ENCODE results near the gene DGKQ.
A peak's percentile ranks its signal among the peaks of the same experiment; 100 is the strongest.

Gene DGKQ

DNA sequence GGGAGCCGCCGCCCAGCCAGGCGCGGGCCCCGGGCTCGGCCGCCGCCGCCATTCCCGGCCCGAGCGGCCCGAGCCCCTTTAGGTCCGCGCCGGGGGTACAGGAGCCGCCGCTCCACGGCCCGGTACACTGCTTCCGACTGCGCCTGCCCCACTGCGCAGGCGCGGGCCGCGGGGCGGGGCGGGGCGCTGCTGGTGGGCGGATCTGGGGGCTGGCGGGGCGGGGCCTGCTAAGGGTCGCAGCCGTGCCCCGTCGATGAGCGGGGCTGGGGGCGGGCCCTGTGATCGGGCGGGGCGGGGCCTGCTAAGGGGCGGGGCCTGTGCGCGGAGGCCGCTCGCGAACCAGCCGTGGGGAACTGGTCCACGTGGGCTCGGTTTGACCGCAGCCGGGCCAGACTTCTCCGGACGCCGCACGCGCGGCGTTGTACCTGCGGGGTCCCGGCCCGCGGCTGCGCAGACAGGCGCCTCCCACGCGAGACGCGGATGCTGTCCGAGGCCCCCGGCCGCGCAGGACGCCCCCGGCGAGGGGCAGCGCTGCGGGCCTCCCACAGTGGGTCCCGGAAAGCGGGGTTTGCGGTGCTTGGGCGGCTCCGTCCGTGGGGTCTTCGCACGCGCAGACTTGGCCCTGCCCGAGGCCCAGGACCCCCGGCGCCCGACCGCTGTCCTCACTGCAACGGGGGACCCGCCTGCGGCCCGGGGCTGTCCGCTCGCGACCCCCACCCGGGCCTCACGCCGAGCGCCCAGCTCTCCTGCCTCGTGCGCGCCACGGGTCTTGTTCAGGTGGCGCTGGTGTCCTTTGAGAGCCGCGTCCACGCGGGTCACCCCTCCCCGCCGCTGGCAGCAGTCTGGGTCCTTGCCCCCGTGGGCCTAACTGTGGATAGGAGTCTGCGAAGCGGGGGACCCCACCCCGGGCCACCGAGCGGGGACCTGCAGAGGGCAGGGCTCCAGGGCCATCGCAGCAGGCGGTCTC, at the start of gene DGKQ:
TSS of gene DGKQ (minus strand) at position 139 of the 967 bp plus-strand sequence. CDS start at position 52, 87 bp downstream.
- peak in 1 of 2 experiments; percentile 47 for DNase-seq

GRCh38 chr4:1022739-1023066, 49.3 kb upstream of the DGKQ start:
- DNase-seq, result no peak

DNA sequence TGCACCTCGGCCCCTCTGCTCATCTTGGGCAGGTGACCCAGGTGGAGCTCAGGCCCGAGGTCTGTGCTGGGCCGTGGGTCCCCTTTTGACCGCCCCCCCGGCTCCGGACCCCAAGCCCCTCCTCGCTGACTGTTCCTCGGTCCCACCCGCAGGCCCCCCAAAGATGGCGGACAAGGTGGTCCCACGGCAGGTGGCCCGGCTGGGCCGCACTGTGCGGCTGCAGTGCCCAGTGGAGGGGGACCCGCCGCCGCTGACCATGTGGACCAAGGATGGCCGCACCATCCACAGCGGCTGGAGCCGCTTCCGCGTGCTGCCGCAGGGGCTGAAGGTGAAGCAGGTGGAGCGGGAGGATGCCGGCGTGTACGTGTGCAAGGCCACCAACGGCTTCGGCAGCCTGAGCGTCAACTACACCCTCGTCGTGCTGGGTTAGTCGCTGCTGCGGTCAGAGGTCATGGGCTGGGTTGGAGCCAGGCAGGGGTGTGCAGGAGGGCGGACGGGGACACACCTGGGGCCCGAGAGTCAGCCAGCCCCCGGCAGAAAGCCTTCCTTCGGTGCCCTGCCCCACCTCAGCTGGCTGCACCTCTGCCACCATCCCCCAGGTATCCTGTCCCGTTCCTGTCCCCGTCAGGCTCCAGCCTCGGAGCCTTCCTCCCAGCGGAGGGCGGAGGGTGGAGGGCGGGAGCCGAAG, 48.8 kb upstream of the DGKQ start:
- no peak for DNase-seq

- DNase-seq, result no peak
Measured at GRCh38 chr4:1021386-1022050, 48.1 kb upstream of the DGKQ start.

DNA sequence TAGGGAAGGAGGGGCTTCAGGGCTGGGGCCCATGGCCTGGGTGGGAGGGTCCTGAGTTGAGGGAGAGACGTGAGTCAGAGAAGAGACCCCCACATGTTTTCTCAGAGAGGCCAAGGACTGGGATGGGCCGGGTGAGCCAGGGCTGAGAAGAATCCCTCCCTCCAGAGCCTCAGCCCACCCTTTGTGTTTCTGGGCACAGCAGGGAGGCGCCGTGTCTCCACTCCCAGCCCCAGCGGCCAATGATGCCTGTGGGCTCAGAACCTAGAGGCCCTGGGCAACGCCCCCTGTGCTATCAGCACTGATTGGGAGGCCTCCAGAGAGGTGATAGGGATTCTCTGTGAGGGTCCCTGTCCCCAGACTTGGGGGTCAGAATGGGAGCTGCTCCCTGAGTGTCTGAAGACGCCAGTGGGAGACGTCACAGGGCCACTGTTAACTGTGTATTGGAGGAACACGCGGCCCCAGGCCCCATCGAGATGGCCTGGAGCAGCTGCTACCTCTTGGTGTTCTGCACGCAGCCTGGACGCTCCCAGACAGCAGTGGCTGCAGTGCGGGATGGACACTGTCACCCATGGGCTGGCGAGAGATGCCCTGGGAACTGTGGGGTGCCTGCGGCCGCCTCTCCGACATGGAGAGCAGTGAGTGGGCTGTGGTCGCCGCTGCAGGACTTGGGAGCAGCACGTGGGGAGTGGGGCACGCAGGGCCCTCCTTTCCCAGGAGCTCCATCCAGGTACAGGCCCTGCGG, 46.5 kb upstream of the DGKQ start:
- no peak for DNase-seq

DNA sequence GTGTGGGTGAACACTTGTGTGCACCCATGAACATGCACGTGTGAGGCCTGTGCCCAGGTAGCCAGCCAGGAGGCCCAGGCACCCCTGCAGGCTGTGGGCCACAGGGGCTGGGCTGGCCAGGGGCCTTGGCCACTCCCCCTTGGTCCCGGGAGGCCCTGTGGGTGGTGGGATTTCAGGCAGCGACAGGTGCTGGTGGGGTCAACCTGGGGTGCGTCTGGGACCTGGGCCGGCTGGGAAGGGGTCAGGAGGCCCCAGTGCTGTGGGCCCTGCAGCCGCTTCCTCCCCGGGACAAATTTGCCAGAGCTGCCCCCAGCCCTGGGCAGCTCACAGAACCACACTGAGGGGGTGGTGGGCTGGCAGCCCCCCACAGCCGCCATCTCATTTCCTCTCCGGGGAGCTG, 46.0 kb upstream of the DGKQ start:
- DNase-seq, result no peak

- no peak for DNase-seq
Measured at GRCh38 chr4:1018147-1019020, 45.0 kb upstream of the DGKQ start.

DNA sequence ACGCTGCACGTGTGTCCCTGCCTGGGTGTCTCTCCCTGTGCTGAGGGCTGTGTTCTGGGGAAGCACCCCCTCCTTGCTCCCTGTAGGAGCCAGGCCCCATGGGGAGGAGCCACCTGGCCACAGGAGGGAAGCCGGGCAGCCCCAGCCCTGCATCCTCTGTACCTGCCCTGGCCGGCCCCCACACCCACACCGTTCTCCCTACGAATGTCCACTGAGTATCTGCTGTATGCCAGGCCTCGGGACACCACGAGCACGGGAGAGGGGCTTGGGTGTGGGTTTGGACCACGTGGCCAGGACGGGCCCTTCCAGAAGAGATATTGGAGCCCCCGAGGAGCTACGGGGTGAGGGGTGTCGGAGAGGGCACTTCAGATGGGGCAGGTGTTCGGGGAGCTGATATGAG, 44.3 kb upstream of the DGKQ start:
- DNase-seq, result no peak

DNA sequence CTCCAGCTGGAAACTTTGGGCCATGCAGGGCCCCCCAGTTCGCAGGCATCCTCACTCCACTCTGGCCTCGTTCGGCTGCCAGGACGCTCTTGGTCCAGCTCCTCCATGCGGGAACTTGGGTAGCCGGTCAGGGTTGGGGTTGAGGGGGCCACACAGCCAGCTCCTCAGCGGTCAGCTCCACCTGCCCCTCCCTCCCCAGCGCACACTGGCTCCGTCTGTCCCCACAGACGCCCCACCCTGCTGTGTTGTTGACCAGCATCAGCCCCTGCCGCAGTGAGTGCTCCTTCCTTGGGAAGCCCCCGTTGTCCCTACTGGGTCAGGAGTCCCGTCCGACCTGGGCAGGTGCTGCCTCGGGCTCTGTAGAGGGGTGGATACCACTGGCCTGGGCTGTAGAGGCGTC, 43.8 kb upstream of the DGKQ start:
- DNase-seq, result no peak

DNA sequence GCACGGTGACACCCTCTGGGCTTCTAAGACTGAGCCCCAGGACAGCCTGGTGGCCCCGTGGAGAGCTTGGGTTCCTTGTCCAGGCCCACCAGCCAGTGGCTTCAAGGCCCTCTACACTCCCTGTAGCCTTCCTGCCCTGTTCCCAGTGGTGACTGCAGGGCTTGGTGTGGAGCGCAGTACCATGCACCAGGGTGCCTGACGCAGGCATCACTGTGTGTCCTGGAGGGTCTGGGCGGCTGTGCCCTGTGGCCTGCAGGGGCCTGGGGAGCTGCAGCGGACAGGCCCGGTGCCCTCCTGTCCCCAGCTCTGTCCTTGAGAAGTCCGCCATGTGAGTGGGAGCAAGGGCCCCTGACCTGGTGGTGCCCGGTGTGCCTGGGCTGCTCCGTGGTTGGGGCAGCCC, 42.4 kb upstream of the DGKQ start:
- no peak for DNase-seq

DNA sequence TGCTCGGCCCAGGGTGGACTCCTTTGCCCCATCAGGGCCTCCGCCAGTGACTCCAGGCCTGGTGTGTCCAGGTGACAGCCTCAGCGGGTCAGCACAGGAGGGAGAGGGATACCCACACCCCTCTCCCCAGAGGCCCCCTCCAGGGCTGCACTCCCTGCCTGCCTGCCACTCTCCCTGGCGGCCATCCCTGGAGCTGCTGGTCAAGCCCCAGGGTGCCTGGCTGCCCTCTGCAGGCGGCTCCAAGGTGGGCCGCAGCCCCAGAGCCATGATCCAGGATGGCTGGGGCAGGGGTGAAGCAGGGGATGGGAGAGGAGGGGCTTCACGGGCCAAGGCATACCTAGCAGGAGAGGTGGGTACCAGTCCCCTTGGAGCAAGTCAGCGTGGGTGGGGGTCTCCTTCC, 41.8 kb upstream of the DGKQ start:
- DNase-seq, result no peak

GRCh38 chr4:1014291-1015167, 41.2 kb upstream of the DGKQ start:
- DNase-seq, result no peak

DNA sequence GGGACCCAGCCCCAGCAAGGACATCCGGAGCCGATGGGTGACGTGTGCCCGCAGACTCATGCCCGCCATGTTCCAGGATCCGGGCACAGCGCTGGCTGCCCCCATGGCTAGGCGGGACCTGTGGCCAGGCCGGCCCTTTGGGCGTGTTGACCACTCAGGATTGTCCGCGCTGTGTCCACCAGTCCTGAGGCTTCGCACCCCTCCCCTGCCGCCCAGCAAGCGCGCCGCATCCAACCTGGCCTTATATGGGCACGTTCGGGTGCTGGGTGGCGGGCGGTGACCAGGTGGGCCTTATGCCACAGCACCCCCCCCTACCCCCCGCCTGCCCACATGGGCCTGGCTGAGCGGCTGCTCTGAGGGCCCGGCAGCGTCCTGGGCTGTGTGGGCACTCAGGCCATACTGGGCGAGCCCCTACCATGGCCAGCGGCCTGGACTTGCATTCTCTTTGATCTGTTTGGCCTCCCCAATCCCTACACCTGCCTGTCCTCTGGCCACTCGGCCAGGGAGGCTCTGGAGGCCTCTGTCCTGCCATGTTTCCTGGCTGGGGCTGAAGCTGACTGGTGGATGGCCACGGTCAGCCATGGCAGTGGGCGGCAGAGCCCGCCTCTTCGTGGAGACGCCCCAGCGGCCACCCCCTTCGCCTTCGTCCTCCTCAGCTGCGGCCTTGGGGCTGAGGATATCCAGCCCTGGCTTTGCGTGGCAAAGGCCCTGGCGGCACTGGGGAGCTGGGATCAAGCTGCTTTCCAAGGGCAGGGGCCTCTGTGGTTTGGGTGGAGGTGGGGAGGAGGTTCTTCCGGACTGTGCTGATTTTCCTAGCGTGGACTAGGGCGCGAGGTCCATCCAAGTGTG, 40.1 kb upstream of the DGKQ start:
- no peak for DNase-seq

DNA sequence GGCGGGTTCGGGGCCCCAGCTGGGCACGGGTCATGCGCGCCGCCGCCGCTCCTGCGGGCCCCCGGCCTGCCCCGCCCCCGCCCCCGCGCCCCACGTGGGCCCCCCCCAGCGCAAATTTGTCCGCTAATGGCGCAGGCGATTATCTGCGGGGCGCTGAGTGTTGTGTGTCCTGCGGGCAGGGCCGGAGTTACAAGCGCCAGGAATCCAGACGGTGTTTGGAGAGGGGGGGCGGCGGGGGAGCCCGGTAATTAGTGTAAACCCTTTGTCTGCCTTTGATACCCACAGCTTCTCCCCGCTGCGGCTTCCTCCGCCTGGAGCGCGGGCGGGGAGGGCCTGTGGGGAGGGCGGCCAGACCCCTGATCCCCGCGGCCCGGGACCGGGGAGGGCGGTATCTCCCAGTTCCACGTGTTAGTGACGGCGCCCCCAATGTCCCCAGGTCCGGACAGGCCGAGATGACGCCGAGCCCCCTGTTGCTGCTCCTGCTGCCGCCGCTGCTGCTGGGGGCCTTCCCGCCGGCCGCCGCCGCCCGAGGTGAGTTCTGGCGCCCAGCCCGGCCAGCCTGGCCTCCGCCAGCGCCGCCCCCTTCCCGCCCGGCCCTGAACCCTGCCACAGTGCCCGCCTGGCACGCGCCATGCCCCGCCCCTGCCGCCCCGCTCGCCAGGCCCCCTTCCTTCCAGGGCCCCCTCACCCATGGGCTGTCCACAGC, 38.8 kb upstream of the DGKQ start:
- no peak for DNase-seq

DNA sequence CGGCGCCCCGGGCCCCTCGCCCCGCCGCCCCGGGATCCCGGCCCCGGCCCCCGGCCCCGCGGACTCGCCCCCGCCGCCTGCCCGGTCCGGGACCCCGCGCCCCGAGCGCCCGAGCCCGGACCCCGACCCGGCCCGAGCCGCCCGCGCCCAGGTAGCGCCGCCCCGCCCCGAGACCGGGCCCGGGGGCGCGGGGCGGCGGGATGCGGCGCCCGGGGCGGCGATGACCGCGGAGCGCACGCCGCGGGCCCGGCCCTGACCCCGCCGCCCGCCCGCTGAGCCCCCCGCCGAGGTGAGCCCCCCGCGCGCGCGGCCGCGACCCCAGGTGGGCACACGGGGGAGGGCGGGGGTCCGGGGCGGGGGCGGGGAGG, 38.3 kb upstream of the DGKQ start:
- no peak for DNase-seq

GRCh38 chr4:1011022-1011665, 37.8 kb upstream of the DGKQ start, which contains the start of gene FGFRL1:
FGFRL1 (plus strand) TSS chr4:1011626; CDS start chr4:1012486, 860 bp downstream.
- DNase-seq, result no peak

DNA sequence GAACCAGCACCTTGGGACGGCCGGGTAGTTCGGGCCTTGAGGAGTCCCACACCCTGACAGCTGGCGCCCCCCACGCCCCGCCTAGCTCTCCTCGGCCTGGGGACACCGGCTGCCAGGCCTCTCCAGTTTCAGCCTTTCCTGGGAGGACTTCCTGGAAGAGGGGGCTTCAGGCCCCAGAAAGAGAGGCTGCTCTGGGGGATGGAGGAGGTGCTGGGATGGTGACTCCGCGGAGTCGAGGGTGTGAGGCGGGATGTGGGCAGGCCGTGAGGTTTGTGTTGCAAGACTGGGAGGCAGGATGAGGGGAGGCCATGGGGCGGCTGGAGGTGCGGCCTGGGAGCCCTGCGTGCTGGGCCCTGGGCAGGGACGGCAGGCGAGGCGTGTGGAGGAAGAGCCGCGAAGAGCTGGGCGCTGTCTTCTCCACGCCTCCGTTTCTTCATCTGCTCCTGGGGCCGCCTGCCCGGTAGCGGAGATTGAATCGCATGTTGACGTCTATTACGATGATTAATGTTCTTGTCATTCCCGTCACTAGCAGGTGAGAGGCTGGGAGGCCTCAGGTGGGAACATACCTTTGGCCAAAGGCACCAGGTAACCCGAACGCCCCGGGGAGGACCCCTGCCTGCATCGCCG, 37.1 kb upstream of the DGKQ start:
- DNase-seq, result no peak

Data from cerebellar nuclear complex (tissue), 1 donor.